KBM-7 (cell line): ENCODE results near the gene SPOP.
"Not testable (repeated sequence)": the region's sequence is repeated elsewhere in the genome, so short reads cannot be mapped to it uniquely, and the experiment has no call there.

Experiments
- DNase-seq: peaks from one replicate; pipeline ENCODE4 v3.0.0-alpha.2; 2015
- in situ Hi-C: fragments of 300-500 bp; cut with MboI; formaldehyde crosslinking; loops from 2 replicates; pipeline ENCODE4 v1.14.3; 2020; ENCODE audit warnings: low sequenced_read_pairs, low pct_unique_long_range_greater_than_20kb, mixed read lengths

SPOP gene

GRCh38 chr17:49567871-49568694 is 109.8 kb downstream of the SPOP start:
- peak; percentile 88 for DNase-seq
- in situ Hi-C loops, result loop anchor here (25.0 kb wide), 1 partner anchor 419 kb away; the partner anchor contains the start of gene DLX3

DNA sequence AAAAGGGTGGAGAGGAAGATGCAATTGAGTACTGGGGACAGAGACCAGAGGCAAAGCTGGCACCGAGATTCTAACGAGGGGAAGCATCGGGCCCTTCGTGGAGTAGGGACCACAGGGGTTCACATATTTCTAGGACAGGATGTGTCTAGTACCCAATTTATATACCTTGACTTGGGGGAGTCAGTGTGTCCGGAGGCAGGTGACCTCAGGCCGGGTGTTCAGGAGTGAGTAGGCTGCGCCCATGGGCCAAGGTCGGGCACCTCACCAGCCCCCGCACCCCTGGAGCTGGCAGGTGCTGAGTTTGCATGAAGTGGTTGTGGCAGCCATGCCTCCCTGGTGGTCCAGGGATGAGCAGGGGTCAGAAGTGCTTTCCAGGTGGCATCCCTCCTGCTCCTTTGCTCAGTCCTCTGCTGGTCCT is 110.8 kb downstream of the SPOP start:
- in situ Hi-C loops, result loop anchor here (25.0 kb wide), 1 partner anchor 420 kb away; the partner anchor contains the start of gene DLX3
- DNase-seq, result no peak

DNA sequence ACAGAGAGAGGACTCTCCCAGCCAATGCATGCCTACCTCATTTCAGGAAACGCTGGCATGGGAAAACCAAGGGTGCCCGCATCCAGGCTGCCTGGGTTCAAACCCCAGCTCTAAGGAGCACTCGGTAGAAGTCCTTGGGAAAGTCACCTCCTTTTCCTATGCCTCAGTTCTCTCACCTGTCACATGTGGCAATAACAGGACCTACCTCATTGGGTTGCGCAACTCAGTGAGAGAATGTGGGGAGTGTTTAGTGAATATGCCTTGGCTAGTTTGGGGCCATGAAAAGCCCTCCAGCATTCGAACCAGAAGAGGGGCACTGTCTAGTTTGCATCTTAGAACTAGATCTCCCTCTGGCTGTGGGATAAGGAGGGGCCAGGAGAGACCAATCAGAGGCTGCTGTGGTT is 111.2 kb downstream of the SPOP start:
- DNase-seq, result no peak
- in situ Hi-C loops, result loop anchor here (25.0 kb wide), 1 partner anchor 421 kb away; the partner anchor contains the start of gene DLX3

- in situ Hi-C loops, result loop anchor here (25.0 kb wide), 1 partner anchor 421 kb away; the partner anchor contains the start of gene DLX3
- peak; percentile 42 for DNase-seq
Measured at GRCh38 chr17:49565948-49566491, 111.9 kb downstream of the SPOP start.

DNA sequence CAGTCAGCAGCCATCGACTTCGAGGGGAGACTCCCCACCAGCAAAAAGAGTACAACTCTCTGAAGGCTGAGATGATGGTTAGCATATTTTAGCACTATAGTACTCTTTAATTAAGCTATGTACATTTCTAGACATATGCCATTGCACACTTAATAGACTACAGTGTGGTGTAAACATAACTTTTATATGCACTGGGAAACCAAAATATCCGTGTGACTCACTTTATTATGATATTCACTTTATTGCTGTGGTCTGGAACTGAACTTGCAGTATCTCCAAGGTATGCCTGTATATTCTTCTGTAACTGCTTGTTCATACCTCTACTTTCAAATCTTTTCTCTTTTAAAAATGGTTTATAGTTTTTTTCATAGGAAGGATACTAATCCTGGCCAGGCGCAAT is 113.3 kb downstream of the SPOP start:
- in situ Hi-C loops, result loop anchor here (25.0 kb wide), 1 partner anchor 423 kb away; the partner anchor contains the start of gene DLX3
- DNase-seq, result no peak

GRCh38 chr17:49557312-49558024 is 120.4 kb downstream of the SPOP start:
- peak; percentile 60 for DNase-seq
- in situ Hi-C loops, result loop anchor here (10.0 to 25.0 kb wide), 2 partner anchors 123 to 430 kb away; partner anchors contain the start of gene DLX3

DNA sequence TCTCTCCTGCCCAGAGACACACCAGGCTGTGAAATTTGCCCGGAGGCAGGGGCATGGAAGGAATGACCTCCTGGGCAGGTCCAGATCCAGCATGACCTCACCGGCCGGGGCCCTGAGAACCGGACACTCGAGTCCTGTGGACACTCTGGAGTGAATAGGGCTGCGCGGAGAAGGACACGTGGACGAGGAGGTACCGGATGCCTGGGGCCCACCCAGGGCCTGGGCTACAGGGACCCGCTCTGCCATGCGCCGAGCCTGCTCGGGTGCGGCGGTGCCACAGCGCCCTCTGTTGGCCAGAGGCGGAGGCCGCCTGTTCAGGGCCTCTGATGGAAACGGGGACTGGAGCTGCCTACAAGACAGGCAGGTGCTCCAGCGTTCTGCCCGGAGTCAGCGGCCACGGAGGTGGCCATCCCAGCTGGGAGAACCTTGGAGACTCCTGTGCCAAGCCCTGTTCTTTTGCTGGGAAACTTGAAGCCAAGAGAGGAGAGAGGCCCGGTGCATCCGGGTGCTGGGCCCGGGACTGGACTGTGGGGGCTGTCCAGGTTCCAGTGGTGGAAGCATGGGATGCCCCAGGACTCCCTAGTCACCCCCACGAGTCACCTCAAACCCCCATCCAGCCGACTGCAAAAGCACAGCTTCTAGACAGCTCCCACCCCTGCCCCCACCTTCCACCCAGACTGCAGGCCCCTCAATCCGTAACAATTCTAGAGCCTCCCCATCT is 121.5 kb downstream of the SPOP start:
- DNase-seq, result peak; percentile 90
- in situ Hi-C loops, result loop anchor here (10.0 to 25.0 kb wide), 2 partner anchors 122 to 431 kb away; partner anchors contain the start of gene DLX3

DNA sequence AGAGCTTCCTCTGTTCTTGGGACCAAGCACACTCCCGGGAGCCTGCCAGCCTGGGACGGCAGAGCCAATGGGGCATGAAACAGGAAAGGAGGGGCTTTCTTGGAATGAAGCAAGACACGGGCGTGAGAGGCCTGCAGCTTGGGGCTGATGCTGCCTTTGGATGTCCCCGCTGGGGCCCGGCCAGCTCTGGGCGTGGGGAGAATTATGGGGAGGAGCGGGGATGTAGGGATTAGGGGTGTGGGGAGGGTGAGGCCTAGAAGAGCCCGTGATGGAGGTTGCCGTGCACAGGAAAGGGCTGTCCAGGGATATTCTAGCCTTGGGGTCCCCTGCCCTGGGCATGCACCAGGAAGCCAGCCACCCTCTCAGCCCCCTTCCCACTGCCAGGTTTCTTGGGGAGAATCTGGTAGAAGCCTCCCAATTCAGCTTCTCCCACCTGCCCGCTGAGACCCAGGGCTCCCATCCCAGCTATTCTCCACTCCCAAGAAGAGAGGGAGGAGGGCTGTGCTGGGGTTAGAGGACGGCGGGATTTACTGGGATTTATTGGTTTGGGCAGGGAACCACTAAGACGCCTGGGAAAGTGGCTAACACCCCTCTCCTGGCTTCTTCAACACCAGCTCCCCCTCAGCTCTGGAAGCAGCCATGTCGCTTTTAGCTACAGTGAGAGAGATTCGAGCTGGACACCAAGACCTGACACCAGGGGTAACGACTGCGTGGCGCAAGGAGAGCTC is 122.2 kb downstream of the SPOP start:
- in situ Hi-C loops, result loop anchor here (10.0 to 25.0 kb wide), 2 partner anchors 121 to 432 kb away; partner anchors contain the start of gene DLX3
- DNase-seq, result no peak

DNA sequence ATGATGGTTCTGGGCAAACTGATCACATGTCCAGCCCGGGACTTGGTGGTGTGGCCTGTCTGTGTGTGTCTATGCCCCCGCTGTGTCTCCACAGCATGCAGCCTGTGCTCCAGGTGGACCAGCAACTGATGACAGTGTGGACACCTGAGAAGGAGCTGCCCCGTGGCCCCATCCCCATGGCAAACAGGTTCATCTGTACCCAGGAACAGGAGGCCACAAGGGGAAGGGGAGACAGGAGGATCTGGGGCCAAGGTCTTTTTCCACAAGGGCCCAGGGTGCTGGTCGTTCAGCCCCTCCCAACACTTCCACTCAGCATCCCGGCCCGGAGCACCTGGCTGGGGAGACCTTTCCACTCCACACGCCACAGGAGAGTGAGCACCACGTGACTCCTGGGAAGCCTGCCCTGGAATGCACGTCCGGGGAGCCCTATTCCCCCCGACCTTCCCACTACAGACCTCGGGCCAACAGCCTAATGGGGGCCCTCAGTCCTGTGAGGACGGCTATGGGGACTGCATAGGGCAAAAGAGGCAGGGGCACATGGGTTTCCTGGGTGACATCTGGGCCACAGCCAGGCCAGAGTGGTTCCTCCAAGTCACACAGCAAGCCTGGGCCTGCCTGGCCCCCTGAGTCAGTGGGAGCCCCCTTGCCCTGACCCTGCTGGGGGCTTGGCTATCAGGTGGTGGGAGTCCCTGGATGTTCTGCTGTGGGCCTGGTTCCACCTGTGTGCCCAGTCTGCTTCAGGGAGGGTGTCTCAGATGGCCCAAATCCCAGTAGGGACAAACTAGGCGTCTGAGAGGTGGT is 123.0 kb downstream of the SPOP start:
- no peak for DNase-seq
- in situ Hi-C loops, result loop anchor here (10.0 to 25.0 kb wide), 2 partner anchors 120 to 432 kb away; partner anchors contain the start of gene DLX3

- in situ Hi-C loops, result loop anchor here (10.0 to 25.0 kb wide), 2 partner anchors 119 to 433 kb away; partner anchors contain the start of gene DLX3
- DNase-seq, result no peak
Measured at GRCh38 chr17:49553676-49554335, 124.1 kb downstream of the SPOP start.

GRCh38 chr17:49552070-49552751 is 125.7 kb downstream of the SPOP start:
- no peak for DNase-seq

GRCh38 chr17:49551221-49552069 is 126.5 kb downstream of the SPOP start:
- DNase-seq, result no peak
- in situ Hi-C loops, result loop anchor here (10.0 to 25.0 kb wide), 2 partner anchors 117 to 436 kb away; partner anchors contain the start of gene DLX3

More at GRCh38 chr17:49552070-49552751, 125.7 kb downstream of the SPOP start:
- in situ Hi-C loops, result loop anchor here (10.0 to 25.0 kb wide), 2 partner anchors 117 to 435 kb away; partner anchors contain the start of gene DLX3

- not testable (repeated sequence) for DNase-seq
- in situ Hi-C loops, result loop anchor here (10.0 to 25.0 kb wide), 2 partner anchors 116 to 437 kb away; partner anchors contain the start of gene DLX3
Measured at GRCh38 chr17:49550764-49551163, 127.1 kb downstream of the SPOP start.

- in situ Hi-C loops, result loop anchor here (10.0 to 25.0 kb wide), 2 partner anchors 115 to 437 kb away; partner anchors contain the start of gene DLX3
- no peak for DNase-seq
Measured at GRCh38 chr17:49549691-49550678, 127.9 kb downstream of the SPOP start.
